ENCODE results near the gene BMAL1. TPM values are rescaled to one million over a fixed set of nuclear protein-coding genes. Genes with fewer than 3 reads are reported as not detected.

The BMAL1 gene
- total RNA-seq, 1 donor from 2014 or later, result 21.1 TPM

DNA sequence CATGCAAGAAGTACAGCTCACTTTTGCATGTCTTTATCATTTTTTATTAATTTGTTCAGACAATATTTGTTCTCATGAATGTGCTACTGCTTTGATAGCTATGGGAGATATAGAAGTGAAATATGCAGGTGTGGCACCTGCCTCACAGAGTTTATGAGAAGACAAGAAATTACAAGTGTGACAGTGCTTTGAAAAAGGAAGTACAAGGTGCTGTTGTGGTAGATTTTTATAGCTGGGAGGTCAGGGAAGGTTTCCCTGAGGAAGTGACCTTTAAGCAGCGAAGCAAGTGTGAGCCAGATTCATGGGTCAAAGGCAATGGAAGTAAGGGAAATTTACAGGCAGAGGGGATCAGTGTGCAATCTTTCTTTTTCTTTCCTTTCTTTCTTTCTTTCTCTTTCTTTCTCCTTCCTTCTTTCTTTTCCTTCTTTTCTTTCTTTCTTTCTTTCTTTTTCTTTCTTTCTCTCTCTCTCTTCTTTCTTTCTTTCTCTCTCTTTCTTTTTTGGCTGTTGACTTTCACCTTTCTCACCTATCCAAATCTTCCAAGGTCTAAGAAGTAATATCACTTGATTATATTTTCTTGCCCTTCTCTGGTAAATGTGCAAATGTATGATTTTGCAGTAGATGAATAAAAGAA is 6.4 kb upstream of the BMAL1 start:
- no peak for DNase-seq (ENCODE audit: low spot score)
- Mint-ChIP-seq H3K9me3 (no peaks in the 10 kb centered on the region), H3K36me3 (ENCODE audit: low read depth) (no peaks in the 10 kb centered on the region), H3K4me1 (ENCODE audit: low read depth) (peaks cover 14% of the 10 kb centered on the region), H3K4me3 (ENCODE audit: low read depth) (no peak overlapping the region), H3K27me3 (ENCODE audit: low read depth) (peaks cover 79% of the 10 kb centered on the region), H3K27ac (no peak overlapping the region)
- intact Hi-C loops (cut with micrococcal nuclease), result no loop called here

DNA sequence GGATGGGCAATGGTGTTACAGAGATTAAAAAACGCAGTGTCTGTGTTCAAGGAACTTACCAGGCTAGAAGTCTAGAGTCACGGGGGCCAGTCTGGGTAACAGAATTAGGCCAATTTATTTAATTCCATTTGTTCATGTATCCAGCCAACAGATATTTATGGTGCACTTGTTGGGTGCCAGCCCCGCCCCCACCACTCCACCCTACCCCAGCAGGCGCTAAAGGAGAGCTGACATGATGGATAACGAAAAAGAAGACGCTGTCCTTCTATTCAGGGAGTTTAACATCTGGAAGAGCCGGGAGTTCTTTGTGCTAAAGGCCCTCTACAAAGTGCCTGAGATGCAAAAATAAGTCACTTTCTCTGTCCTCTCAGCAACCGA is 1.1 kb upstream of the BMAL1 start:
- intact Hi-C loops (cut with micrococcal nuclease), result loop anchor here (2.0 to 5.0 kb wide), 3 partner anchors 62 to 391 kb away; partner anchors contain the start of gene FAR1
- no peak for DNase-seq (ENCODE audit: low spot score)
- H3K9me3 Mint-ChIP-seq, result no peaks in the 10 kb centered on the region

DNA sequence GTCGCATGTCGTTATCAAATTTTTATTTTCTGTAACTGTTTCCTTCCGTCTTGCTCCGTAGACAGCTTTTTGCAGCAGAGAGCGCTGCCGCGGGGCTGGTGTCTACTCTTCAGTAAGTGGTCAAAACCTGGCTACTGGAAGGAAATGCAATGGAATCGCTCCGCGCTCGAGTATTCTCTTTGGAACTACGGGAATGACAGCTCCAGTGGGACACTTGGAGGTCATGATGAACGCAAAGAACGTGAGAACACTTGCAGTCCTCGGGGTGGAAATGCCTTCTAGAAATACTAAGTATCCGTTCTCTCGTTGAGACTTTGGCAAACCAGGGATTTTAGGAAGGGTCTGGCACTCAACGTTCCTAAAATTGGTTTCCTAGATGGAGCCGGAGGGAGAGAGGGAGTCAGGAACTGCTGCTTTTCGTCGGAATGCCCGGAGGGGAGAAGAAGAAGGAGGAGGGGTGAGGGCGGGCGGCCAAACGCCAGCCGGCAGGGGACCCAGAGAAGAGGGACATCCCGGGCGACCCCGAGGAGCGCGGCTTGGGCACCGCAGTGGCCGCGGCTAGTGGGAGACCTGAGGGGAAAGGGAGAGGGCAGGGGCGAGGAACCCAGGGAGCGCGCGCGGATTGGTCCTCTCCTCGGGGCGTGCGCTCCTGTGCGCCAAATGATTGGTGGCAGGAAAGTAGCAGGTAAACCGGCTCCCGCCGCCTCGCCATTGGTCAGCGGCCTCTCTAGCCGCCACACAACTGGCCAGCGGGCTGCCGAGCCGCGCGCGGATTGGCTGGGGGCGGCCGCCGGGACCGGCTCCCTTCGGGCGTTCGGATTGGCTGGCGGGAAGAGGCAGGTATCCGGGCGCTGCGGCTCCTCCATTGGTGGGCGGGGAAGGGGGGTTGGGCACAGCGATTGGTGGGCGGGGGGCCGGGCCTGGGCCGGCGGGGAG is 490 bp upstream of the BMAL1 start:
- Mint-ChIP-seq H3K27me3 (ENCODE audit: low read depth) (peaks cover 57% of the 10 kb centered on the region), H3K9me3 (no peaks in the 10 kb centered on the region), H3K4me1 (ENCODE audit: low read depth) (peaks cover 45% of the 10 kb centered on the region), H3K4me3 (ENCODE audit: low read depth) (peak overlapping the region; percentile 98), H3K27ac (peak overlapping the region; percentile 79), H3K36me3 (ENCODE audit: low read depth) (peaks cover 16% of the 10 kb centered on the region)
- peak; percentile 97 for DNase-seq (ENCODE audit: low spot score)
- intact Hi-C loops (cut with micrococcal nuclease), result loop anchor here (1.0 to 5.0 kb wide), 5 partner anchors 9 to 390 kb away; partner anchors contain the start of genes BTBD10 and FAR1

More for the DNA sequence above, 1.1 kb upstream of the BMAL1 start:
- peak overlapping the region; percentile 25 for H3K27ac Mint-ChIP-seq
- peaks cover 63% of the 10 kb centered on the region for H3K27me3 Mint-ChIP-seq (ENCODE audit: low read depth)
- peak overlapping the region; percentile 98 for H3K4me3 Mint-ChIP-seq (ENCODE audit: low read depth)
- H3K36me3 Mint-ChIP-seq (ENCODE audit: low read depth), result peaks cover 16% of the 10 kb centered on the region
- H3K4me1 Mint-ChIP-seq (ENCODE audit: low read depth), result peaks cover 43% of the 10 kb centered on the region

DNA sequence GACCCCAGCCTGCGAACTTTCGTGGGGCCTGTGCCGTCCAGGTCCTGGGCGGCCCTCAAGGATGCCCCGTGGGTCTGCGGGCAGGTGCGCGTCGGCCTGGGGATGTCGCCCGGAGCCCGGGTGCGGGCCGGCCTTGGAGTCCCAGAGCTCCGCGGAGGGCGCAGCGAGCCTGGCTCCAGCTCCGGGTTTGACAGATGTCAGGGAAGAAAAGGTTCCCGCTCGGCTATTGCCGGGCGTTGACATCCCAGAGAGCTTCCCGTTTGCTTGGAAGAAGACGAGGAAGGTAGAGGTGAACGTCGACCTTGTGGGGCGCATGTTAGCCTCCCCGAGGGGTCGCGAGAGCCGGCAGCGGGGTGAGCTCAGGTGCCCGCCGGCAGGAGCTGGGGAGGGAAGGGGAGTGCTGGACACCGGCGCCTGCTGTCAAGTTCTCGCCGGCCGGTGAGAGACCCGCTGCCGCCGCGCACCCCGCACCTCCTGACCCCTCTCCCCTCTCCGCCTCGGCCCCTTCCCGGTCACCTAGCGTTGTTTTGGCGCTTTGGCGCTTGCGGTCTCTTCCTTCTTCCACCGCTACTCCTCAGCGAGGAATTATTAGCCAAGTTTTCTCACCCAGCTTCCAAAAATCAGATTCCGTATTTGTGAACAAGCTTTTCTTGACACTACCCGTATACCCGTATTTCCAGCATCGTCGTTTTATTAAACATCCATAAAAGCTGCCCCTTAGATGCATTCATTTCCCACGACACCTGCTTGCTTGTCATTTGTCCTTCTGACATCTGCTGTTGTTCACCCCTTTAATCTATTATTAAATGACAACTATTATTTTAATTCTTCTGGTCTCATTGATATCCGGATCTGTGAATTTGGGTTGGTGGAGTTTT is 1.3 kb downstream of the BMAL1 start:
- no peak for DNase-seq (ENCODE audit: low spot score)
- no peaks in the 10 kb centered on the region for H3K9me3 Mint-ChIP-seq
- peaks cover 16% of the 10 kb centered on the region for H3K36me3 Mint-ChIP-seq (ENCODE audit: low read depth)
- peaks cover 53% of the 10 kb centered on the region for H3K4me1 Mint-ChIP-seq (ENCODE audit: low read depth)
- peaks cover 41% of the 10 kb centered on the region for H3K27me3 Mint-ChIP-seq (ENCODE audit: low read depth)
- H3K27ac Mint-ChIP-seq, result peak overlapping the region; percentile 60
- H3K4me3 Mint-ChIP-seq (ENCODE audit: low read depth), result peak overlapping the region; percentile 83
- intact Hi-C loops (cut with micrococcal nuclease), result loop anchor here (5.0 kb wide), 1 partner anchor 388 kb away; the partner anchor contains the start of gene FAR1

DNA sequence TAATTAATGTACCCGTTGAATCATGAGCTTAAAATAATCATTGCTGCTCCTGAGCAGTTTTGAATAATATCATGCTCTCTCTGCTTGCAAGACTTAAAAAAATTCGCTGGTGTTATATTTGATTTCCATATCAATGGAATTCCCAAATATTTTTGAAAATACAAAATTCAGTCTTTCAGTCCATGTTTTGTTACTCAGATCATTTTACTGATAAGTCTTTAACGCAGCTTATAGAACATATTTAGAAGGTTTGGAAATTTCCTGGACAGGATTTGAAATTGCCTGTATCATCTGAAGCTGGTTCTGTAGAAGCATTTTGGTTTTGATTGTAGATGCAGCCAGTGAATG is 1.9 kb downstream of the BMAL1 start:
- Mint-ChIP-seq H3K36me3 (ENCODE audit: low read depth) (peaks cover 16% of the 10 kb centered on the region), H3K4me3 (ENCODE audit: low read depth) (peak overlapping the region; percentile 83), H3K27ac (no peak overlapping the region), H3K4me1 (ENCODE audit: low read depth) (peaks cover 53% of the 10 kb centered on the region), H3K27me3 (ENCODE audit: low read depth) (peaks cover 35% of the 10 kb centered on the region), H3K9me3 (no peaks in the 10 kb centered on the region)
- intact Hi-C loops (cut with micrococcal nuclease), result loop anchor here (5.0 kb wide), 1 partner anchor 388 kb away; the partner anchor contains the start of gene FAR1
- DNase-seq (ENCODE audit: low spot score), result no peak

DNA sequence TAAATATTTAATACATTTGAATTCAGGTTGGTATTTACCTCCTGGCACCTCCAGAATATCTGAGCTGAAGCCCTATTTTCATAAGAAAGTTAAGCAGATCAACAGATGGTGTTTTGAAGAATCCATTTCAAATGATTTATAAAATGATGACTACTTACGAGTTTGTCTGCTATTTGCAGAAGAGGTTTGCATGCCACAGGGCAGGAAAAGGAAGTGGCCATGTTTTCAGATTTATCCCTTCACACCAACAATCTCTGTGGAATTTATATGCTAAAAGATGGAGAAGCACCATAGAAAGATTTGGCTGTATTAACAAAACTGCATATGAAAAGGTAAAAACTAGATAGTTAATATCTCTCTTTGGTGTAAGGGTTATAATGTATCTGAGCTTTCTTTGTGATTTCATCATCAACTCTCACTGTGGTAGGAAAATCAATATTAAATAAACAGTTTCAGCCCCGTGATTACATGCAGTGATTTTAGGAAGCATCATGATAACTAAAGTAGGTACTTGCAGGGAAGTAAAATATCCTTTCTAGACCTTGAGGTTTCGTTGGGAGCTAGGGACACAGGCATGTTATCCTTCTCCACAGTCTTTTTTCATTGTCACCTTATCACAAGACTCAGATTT is 2.6 kb downstream of the BMAL1 start:
- H3K27me3 Mint-ChIP-seq (ENCODE audit: low read depth), result peaks cover 28% of the 10 kb centered on the region
- H3K4me1 Mint-ChIP-seq (ENCODE audit: low read depth), result peaks cover 59% of the 10 kb centered on the region
- no peaks in the 10 kb centered on the region for H3K9me3 Mint-ChIP-seq
- no peak overlapping the region for H3K27ac Mint-ChIP-seq
- intact Hi-C loops (cut with micrococcal nuclease), result no loop called here
- H3K36me3 Mint-ChIP-seq (ENCODE audit: low read depth), result peaks cover 21% of the 10 kb centered on the region
- no peak for DNase-seq (ENCODE audit: low spot score)
- peak overlapping the region; percentile 83 for H3K4me3 Mint-ChIP-seq (ENCODE audit: low read depth)

DNA sequence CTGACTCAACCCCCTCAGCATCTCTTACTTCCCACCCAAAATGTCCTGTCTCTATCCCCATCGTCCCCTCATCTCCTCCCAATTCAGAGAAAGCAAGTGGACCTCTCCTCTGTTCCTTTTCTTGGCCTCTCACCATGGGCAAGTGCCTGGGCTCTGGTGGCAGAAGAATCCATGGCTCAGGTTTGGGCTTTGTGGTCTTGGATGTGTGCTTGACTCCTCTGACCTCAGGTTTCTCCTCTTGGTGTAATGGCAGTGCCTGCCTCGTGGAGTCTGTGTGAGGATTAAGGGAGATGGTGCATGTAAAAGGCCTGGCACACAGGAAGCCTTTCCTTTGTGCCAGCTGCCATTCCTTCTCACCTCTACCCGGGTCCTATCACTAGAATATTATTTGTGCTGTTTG is 3.2 kb downstream of the BMAL1 start:
- DNase-seq (ENCODE audit: low spot score), result no peak
- no peak overlapping the region for H3K27ac Mint-ChIP-seq
- H3K36me3 Mint-ChIP-seq (ENCODE audit: low read depth), result peaks cover 21% of the 10 kb centered on the region
- peak overlapping the region; percentile 10 for H3K4me3 Mint-ChIP-seq (ENCODE audit: low read depth)
- intact Hi-C loops (cut with micrococcal nuclease), result no loop called here
- no peaks in the 10 kb centered on the region for H3K9me3 Mint-ChIP-seq
- H3K4me1 Mint-ChIP-seq (ENCODE audit: low read depth), result peaks cover 57% of the 10 kb centered on the region
- H3K27me3 Mint-ChIP-seq (ENCODE audit: low read depth), result peaks cover 24% of the 10 kb centered on the region

DNA sequence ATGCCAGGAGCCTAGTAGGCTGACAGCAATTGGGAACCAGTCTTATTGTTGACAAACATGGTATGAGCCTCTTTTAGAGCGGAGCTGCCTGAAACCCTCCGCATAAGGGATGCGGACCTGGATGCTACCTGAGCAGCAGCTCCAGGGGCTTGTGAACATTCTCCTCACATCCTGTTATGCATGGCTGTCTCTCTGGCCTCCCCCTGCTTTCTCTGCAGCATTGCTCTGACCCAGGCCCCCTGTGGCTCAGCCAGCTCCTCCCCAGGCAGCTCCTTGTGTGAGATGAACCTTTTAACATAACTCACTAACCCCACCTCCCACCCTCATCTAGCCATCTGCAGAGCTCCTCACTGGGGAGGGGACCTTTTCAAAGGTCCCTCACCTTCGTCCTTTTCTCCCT is 6.0 kb downstream of the BMAL1 start:
- H3K27ac Mint-ChIP-seq, result no peak overlapping the region
- H3K36me3 Mint-ChIP-seq (ENCODE audit: low read depth), result peaks cover 26% of the 10 kb centered on the region
- H3K4me3 Mint-ChIP-seq (ENCODE audit: low read depth), result no peak overlapping the region
- no peaks in the 10 kb centered on the region for H3K9me3 Mint-ChIP-seq
- intact Hi-C loops (cut with micrococcal nuclease), result no loop called here
- no peak for DNase-seq (ENCODE audit: low spot score)
- H3K27me3 Mint-ChIP-seq (ENCODE audit: low read depth), result peaks cover 13% of the 10 kb centered on the region
- H3K4me1 Mint-ChIP-seq (ENCODE audit: low read depth), result peaks cover 65% of the 10 kb centered on the region

DNA sequence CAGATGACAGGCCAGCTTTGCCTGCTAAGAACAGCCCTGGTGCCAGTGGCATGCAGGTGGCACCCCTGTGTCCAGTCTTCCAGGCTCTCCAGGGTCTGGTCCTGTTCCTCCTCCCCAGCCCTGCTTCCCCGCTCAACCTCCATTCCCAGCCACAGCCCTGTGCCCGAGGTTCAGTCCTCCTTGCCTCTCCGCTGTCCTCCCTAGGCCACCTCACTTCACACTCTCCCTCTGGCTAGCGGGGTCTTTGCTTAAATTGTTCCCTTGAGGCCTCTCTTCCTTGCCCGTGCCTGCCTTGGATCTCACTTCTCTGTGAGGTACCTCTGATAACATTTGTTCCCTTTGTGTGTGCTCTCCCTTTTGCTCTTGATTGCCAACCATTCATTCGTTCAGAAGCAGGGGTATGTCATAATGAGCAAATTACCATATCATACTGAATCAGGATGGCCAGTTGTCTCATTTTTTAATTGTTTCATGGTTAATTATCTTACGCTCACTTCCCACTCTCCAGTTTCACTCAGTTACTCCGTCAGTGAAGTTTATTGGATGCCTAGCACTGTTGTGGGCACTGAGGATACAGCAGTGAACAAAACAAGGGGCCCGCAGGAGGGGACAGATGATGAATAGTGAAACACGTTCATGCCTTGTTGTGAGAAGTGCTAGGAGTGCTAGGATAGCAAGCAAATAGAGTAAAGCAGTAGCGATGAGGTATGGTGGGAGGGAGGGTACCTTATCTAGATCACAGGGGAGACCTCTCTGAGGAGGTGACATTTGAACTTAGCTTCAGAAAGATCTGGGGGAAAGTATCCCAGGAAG is 7.4 kb downstream of the BMAL1 start:
- no peak for DNase-seq (ENCODE audit: low spot score)
- H3K4me3 Mint-ChIP-seq (ENCODE audit: low read depth), result no peak overlapping the region
- H3K27me3 Mint-ChIP-seq (ENCODE audit: low read depth), result peaks cover 4% of the 10 kb centered on the region
- no peaks in the 10 kb centered on the region for H3K9me3 Mint-ChIP-seq
- H3K36me3 Mint-ChIP-seq (ENCODE audit: low read depth), result peaks cover 20% of the 10 kb centered on the region
- H3K27ac Mint-ChIP-seq, result peak overlapping the region; percentile 12
- intact Hi-C loops (cut with micrococcal nuclease), result no loop called here
- H3K4me1 Mint-ChIP-seq (ENCODE audit: low read depth), result peaks cover 61% of the 10 kb centered on the region

DNA sequence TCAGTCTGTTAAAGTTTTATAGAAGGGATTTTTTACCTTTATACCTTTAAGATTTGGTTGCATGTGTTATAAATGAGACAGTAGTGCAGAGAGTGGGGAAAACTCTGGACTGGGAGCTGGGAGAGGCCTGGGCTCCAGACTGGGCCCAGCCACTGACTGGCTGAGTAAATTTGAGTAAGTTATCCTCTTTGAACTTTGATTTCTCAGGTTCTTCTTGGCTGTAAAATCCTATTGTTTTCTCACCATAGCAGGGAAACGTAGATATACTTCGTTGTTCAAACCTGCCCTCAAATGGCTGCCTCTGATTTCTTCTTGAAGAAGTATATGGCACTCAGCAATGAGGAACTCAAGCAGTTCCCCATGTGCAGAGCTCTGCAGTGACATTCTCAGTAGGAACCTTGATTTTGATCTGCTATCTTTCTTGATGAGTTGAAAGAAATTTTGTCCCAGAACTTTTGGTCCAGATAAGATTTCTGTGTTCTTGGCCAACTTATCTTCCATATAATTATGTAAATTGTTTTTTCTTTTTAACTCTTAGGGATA is 8.8 kb downstream of the BMAL1 start:
- H3K36me3 Mint-ChIP-seq (ENCODE audit: low read depth), result peaks cover 10% of the 10 kb centered on the region
- DNase-seq (ENCODE audit: low spot score), result no peak
- no peaks in the 10 kb centered on the region for H3K27me3 Mint-ChIP-seq (ENCODE audit: low read depth)
- peak overlapping the region; percentile 11 for H3K27ac Mint-ChIP-seq
- no peaks in the 10 kb centered on the region for H3K9me3 Mint-ChIP-seq
- intact Hi-C loops (cut with micrococcal nuclease), result loop anchor here (1.0 to 2.0 kb wide), 3 partner anchors 9 to 48 kb away; partner anchors contain the start of gene BMAL1
- no peak overlapping the region for H3K4me3 Mint-ChIP-seq (ENCODE audit: low read depth)
- H3K4me1 Mint-ChIP-seq (ENCODE audit: low read depth), result peaks cover 55% of the 10 kb centered on the region

DNA sequence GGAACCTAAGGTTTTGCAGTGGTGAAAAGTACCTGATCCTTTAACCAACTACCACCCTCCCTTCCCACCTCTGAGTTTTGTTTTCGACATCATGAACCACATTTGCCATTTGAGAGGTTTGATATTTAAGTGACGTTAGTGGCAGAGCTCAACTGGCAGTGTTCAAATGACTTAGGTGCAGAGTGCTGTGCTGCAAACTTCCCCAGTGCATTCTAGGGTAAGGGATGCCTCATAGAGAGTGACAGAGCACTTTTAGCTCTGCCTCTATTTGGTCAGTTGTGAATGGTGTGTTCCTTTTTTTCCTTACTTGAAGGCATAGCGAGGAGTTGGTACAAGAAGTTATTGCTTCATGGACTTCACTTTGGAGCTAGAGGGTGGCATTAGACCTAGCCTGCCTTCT is 9.4 kb downstream of the BMAL1 start:
- Mint-ChIP-seq H3K4me1 (ENCODE audit: low read depth) (peaks cover 54% of the 10 kb centered on the region), H3K4me3 (ENCODE audit: low read depth) (no peak overlapping the region), H3K27ac (peak overlapping the region; percentile 58), H3K9me3 (no peaks in the 10 kb centered on the region), H3K27me3 (ENCODE audit: low read depth) (no peaks in the 10 kb centered on the region), H3K36me3 (ENCODE audit: low read depth) (peaks cover 10% of the 10 kb centered on the region)
- intact Hi-C loops (cut with micrococcal nuclease), result loop anchor here (1.0 to 2.0 kb wide), 4 partner anchors 22 to 79 kb away; no protein-coding TSS in a partner anchor
- no peak for DNase-seq (ENCODE audit: low spot score)

All from activated T-helper 2 cell treated with anti-CD3 and anti-CD28 coated beads, Interferon-gamma antibody, Interleukin-2, Interleukin-4, amounts not matched to agents 10 μg/mL and 5 μg/mL and 100 μg/mL, durations not matched to agents 14 hours and 24 hours and 36 hours (primary cell).